Smooth muscle cell (in vitro differentiated cells): Measurements from ENCODE around the gene SUMO4. TPM values are rescaled to one million over a fixed set of nuclear protein-coding genes. Genes with fewer than 3 reads are reported as not detected.
A peak's percentile ranks its signal among the peaks of the same experiment; 100 is the strongest.

ENCODE experiments used
- DNase-seq: peaks from one replicate; lab custom pipeline; 2025; ENCODE audit not compliant: unreplicated experiment; lab: John Stamatoyannopoulos, UW
- H2AFZ ChIP-seq: fragments of 200-600 bp; sonication (generic); 2 replicates; pipeline ENCODE4 v1.6.0; 2016; ENCODE audit warnings: antibody characterized with exemption, low read depth, mild to moderate bottlenecking
- H3F3A ChIP-seq: fragments of 200-600 bp; sonication (generic); 2 replicates; pipeline ENCODE4 v1.6.0; 2017; ENCODE audit warnings: antibody characterized with exemption, low read depth
- H3K27ac ChIP-seq: fragments of 200-600 bp; sonication (generic); 2 replicates; pipeline ENCODE4 v1.5.1; 2016; ENCODE audit warnings: low read depth, mild to moderate bottlenecking
- H3K27me3 ChIP-seq: fragments of 200-600 bp; sonication (generic); 2 replicates; pipeline ENCODE4 v1.6.1; 2016; ENCODE audit warnings: low read depth, mild to moderate bottlenecking
- H3K36me3 ChIP-seq: fragments of 200-600 bp; sonication (generic); 2 replicates; pipeline ENCODE4 v1.5.1; 2016; ENCODE audit warnings: low read depth
- H3K4me1 ChIP-seq: fragments of 200-600 bp; sonication (generic); 2 replicates; pipeline ENCODE4 v1.5.1; 2016; ENCODE audit warnings: low read depth
- H3K4me2 ChIP-seq: fragments of 200-600 bp; sonication (generic); 2 replicates; pipeline ENCODE4 v1.6.0; 2016; ENCODE audit warnings: mild to moderate bottlenecking
- H3K4me3 ChIP-seq: fragments of 200-600 bp; sonication (generic); 2 replicates; pipeline ENCODE4 v1.5.1; 2016; ENCODE audit warnings: mild to moderate bottlenecking
- H3K79me2 ChIP-seq: fragments of 200-600 bp; sonication (generic); 2 replicates; pipeline ENCODE4 v1.6.0; 2016; ENCODE audit warnings: low read depth, mild to moderate bottlenecking
- H3K9ac ChIP-seq: fragments of 200-600 bp; sonication (generic); 2 replicates; pipeline ENCODE4 v1.6.0; 2016; ENCODE audit warnings: low read depth
- H3K9me3 ChIP-seq: fragments of 200-600 bp; sonication (generic); replicated peaks from 2 replicates; pipeline ENCODE4 v1.5.1; 2016; ENCODE audit warnings: low read depth
- H4K20me1 ChIP-seq: fragments of 200-600 bp; sonication (generic); 2 replicates; pipeline ENCODE4 v1.6.0; 2016; ENCODE audit warnings: low read depth
- WGBS: methylation state at CpG from one replicate; pipeline ENCODE4 v1.1.7; 2016; ENCODE audit warnings: low lambda C conversion rate; 5-methylcytosine and 5-hydroxymethylcytosine counted together
- polyA plus RNA-seq: library from polyadenylated mRNA; unstranded; fragments of >200 nt; fragmentation: Nextera tagmentation; extraction: Ambion mirVana; gene quantifications from 2 replicates; pipeline ENCODE4 v1.2.1, GENCODE V29; 2016
- total RNA-seq: library from RNA; depleted of rRNA; stranded (reverse); fragments of >200 nt; gene quantifications from 2 replicates; pipeline ENCODE4 v1.2.3, GENCODE V29; 2014
- TF ChIP-seq, protein P1 (sequence below): fragments of 200-600 bp; sonication (generic); IDR thresholded peaks from 2 replicates; pipeline ENCODE4 v1.5.1; 2017; ENCODE audit warnings: borderline replicate concordance, mild to moderate bottlenecking, antibody characterized with exemption; ENCODE audit not compliant: insufficient read depth, poor library complexity, severe bottlenecking

The SUMO4 gene
- total and polyA plus RNA-seq, 2 experiments from 2014 or later, result 0.15 to 1.4 TPM

DNA sequence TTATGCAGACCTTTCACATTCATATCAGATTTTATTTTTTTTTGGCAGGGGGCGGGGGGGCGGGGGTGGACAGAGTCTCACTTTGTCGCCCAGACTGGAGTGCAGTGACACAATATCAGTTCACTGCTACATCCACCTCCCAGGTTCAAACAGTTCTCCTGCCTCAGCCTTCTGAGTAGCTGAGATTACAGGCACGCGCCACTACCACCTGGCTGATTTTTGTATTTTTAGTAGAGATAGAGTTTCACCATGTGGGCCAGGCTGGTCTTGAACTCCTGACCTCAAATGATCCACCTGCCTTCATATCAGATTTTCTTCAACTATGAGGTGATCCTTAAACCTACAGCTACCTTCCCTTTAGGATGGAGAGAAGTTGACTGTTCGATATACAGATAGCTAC, 8.0 kb upstream of the SUMO4 start:
- Histone ChIP-seq H3K4me1 (no peaks in the 10 kb centered on the region), H3K79me2 (peaks cover 92% of the 10 kb centered on the region), H3F3A (no peaks in the 10 kb centered on the region), H3K9me3 (no peaks in the 10 kb centered on the region), H2AFZ (no peak overlapping the region), H3K27me3 (no peaks in the 10 kb centered on the region), H3K27ac (no peak overlapping the region), H4K20me1 (peaks cover 87% of the 10 kb centered on the region), H3K9ac (no peak overlapping the region), H3K4me3 (no peak overlapping the region), H3K36me3 (no peaks in the 10 kb centered on the region), H3K4me2 (no peak overlapping the region)
- TF ChIP-seq, protein P1, sequence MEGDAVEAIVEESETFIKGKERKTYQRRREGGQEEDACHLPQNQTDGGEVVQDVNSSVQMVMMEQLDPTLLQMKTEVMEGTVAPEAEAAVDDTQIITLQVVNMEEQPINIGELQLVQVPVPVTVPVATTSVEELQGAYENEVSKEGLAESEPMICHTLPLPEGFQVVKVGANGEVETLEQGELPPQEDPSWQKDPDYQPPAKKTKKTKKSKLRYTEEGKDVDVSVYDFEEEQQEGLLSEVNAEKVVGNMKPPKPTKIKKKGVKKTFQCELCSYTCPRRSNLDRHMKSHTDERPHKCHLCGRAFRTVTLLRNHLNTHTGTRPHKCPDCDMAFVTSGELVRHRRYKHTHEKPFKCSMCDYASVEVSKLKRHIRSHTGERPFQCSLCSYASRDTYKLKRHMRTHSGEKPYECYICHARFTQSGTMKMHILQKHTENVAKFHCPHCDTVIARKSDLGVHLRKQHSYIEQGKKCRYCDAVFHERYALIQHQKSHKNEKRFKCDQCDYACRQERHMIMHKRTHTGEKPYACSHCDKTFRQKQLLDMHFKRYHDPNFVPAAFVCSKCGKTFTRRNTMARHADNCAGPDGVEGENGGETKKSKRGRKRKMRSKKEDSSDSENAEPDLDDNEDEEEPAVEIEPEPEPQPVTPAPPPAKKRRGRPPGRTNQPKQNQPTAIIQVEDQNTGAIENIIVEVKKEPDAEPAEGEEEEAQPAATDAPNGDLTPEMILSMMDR, result no peak
- no peak for DNase-seq
- 100% methylated on average over 6 of the region's 6 CpGs for WGBS

DNA sequence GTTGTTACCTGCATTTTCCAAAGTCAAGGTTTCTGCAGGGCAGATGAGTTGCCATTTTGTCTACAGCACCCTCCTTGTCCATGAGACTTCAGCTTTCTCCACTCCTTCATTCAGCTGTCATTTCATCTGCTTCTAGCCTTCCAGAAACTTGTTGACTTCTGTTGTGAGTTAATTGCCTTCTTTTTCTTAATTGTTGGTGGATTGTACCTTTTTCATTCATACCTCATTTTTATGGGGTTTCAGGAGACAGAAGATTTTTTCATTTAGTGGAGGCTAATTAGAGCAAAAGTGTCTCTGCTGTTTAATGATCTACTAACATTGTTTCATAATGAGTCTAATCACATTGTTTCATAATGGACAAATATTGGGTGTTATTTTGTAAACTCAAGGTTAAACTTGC, 7.5 kb upstream of the SUMO4 start:
- H3K79me2 ChIP-seq, result peaks cover 87% of the 10 kb centered on the region
- peaks cover 84% of the 10 kb centered on the region for H4K20me1 ChIP-seq
- no peaks in the 10 kb centered on the region for H3K27me3 ChIP-seq

DNA sequence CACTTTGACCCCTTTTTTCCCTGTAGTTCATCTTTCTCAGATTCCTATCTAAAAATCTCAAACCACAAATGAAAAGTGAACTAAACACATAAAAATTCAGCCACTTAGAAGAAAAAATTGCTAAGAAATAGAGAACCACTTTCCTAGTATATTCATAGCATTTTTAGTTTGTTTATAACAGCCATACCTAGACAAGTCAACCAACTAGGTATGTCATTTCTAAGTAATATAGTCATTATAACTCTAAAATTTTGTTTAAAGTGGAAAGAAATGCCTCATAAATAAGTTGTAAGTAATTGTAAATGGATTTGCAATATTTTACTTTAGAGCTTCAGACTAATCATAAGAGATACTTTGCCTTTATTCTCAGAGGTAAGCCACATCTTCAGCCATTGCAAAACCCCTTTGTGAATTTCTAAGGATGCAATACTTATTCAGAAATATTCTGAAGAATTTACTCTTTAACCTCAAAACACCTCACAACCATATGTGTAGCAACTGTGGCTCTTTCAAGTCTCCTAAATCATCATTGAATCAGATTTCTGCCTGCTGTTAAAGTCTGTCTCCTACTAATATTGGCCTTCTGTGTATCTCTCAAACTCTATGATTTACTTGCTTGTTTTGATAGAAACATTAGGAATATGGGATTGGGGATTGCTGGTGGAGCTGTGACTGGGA, 6.9 kb upstream of the SUMO4 start:
- DNase-seq, result no peak
- H3K4me1 ChIP-seq, result no peaks in the 10 kb centered on the region
- H3K4me3 ChIP-seq, result no peak overlapping the region
- TF ChIP-seq, protein P1, result no peak
- peaks cover 78% of the 10 kb centered on the region for H4K20me1 ChIP-seq
- H3K27me3 ChIP-seq, result no peaks in the 10 kb centered on the region
- H2AFZ ChIP-seq, result no peak overlapping the region
- H3K9ac ChIP-seq, result no peak overlapping the region
- peaks cover 85% of the 10 kb centered on the region for H3K79me2 ChIP-seq
- peaks cover 7% of the 10 kb centered on the region for H3K36me3 ChIP-seq
- H3K9me3 ChIP-seq, result no peaks in the 10 kb centered on the region
- no peaks in the 10 kb centered on the region for H3F3A ChIP-seq
- H3K4me2 ChIP-seq, result no peak overlapping the region
- H3K27ac ChIP-seq, result peak overlapping the region; percentile 17

More for the DNA sequence above, 7.5 kb upstream of the SUMO4 start:
- Histone ChIP-seq H3K4me2 (no peak overlapping the region), H3K27ac (peak overlapping the region; percentile 17), H3K4me1 (no peaks in the 10 kb centered on the region), H3K4me3 (no peak overlapping the region), H3K36me3 (peaks cover under 1% of the 10 kb centered on the region), H3F3A (no peaks in the 10 kb centered on the region), H2AFZ (no peak overlapping the region), H3K9ac (no peak overlapping the region), H3K9me3 (no peaks in the 10 kb centered on the region)
- DNase-seq, result no peak
- TF ChIP-seq, protein P1, result no peak

DNA sequence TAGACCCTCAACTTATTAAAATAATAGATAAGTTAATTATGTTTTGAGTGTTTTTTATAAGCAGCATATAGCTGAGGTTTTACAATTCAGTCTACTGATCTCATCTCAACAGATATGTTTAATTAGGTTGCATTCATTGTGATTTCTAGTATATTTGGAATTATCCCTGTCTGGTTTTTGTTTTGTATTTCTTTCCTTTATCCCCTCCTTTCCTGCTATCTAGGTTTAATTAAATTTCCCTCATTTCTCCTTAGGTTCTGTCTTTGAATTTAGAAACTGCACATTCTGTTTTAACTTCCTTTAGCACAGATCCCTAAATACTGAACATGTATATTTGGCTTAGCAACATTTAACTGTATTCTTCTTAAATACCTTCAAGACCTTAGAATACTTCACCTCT, 4.9 kb upstream of the SUMO4 start:
- Histone ChIP-seq H2AFZ (no peak overlapping the region), H4K20me1 (peaks cover 59% of the 10 kb centered on the region), H3K36me3 (peaks cover 18% of the 10 kb centered on the region), H3K9me3 (no peaks in the 10 kb centered on the region), H3K9ac (no peak overlapping the region), H3K4me2 (no peak overlapping the region), H3K27me3 (no peaks in the 10 kb centered on the region), H3F3A (no peaks in the 10 kb centered on the region), H3K4me3 (no peak overlapping the region), H3K79me2 (peaks cover 66% of the 10 kb centered on the region), H3K27ac (no peak overlapping the region), H3K4me1 (no peaks in the 10 kb centered on the region)
- no peak for DNase-seq
- TF ChIP-seq, protein P1, result no peak
